ENCODE data around the gene EXD2. TPM values are rescaled to one million over a fixed set of nuclear protein-coding genes. Genes with fewer than 3 reads are reported as not detected.
"Not testable (repeated sequence)": the region's sequence is repeated elsewhere in the genome, so short reads cannot be mapped to it uniquely, and the experiment has no call there.

The EXD2 gene
- total RNA-seq, 2 donors from 2014 or later, result 7.1 to 13.5 TPM

GRCh38 chr14:69261761-69262331, 70.5 kb downstream of the EXD2 start:
- DNase-seq (ENCODE audit: low spot score in 2 of 2) (no peak), ATAC-seq (no peak)
- Mint-ChIP-seq H3K9me3 (no peaks in the 10 kb centered on the region), H3K27ac (no peak overlapping the region), H3K36me3 (no peaks in the 10 kb centered on the region)

GRCh38 chr14:69262516-69262915, 71.2 kb downstream of the EXD2 start:
- Mint-ChIP-seq H3K9me3 (no peaks in the 10 kb centered on the region), H3K27ac (no peak overlapping the region), H3K36me3 (no peaks in the 10 kb centered on the region)
- ATAC-seq (no peak), DNase-seq (ENCODE audit: low spot score in 2 of 2) (no peak)

- Mint-ChIP-seq H3K36me3 (no peaks in the 10 kb centered on the region), H3K27ac (no peak overlapping the region), H3K9me3 (no peaks in the 10 kb centered on the region)
- DNase-seq (ENCODE audit: low spot score in 2 of 2), result no peak
- ATAC-seq, result no peak
Observed at GRCh38 chr14:69263364-69263763, 72.1 kb downstream of the EXD2 start.

GRCh38 chr14:69263771-69264170, 72.5 kb downstream of the EXD2 start:
- no peak for DNase-seq (ENCODE audit: low spot score in 2 of 2)
- no peaks in the 10 kb centered on the region for H3K9me3 Mint-ChIP-seq
- ATAC-seq, result no peak

GRCh38 chr14:69266572-69267345, 75.5 kb downstream of the EXD2 start:
- no peak for DNase-seq (ENCODE audit: low spot score in 2 of 2)
- no peak for ATAC-seq
- Mint-ChIP-seq H3K9me3 (no peaks in the 10 kb centered on the region), H3K36me3 (no peaks in the 10 kb centered on the region), H3K27ac (no peak overlapping the region)

More at GRCh38 chr14:69263771-69264170, 72.5 kb downstream of the EXD2 start:
- Mint-ChIP-seq H3K36me3 (no peaks in the 10 kb centered on the region), H3K27ac (no peak overlapping the region)

GRCh38 chr14:69267492-69267891, 76.2 kb downstream of the EXD2 start:
- DNase-seq (ENCODE audit: low spot score in 2 of 2) (no peak), ATAC-seq (no peak)
- Mint-ChIP-seq H3K27ac (no peak overlapping the region), H3K36me3 (no peaks in the 10 kb centered on the region), H3K9me3 (no peaks in the 10 kb centered on the region)

- DNase-seq (ENCODE audit: low spot score in 2 of 2), result no peak
- Mint-ChIP-seq H3K9me3 (no peaks in the 10 kb centered on the region), H3K36me3 (no peaks in the 10 kb centered on the region), H3K27ac (no peak overlapping the region)
- ATAC-seq, result no peak
Observed at GRCh38 chr14:69268223-69268622, 76.9 kb downstream of the EXD2 start.

GRCh38 chr14:69268763-69269162, 77.5 kb downstream of the EXD2 start:
- no peaks in the 10 kb centered on the region for H3K36me3 Mint-ChIP-seq
- ATAC-seq, result no peak
- no peak for DNase-seq (ENCODE audit: low spot score in 2 of 2)
- H3K9me3 Mint-ChIP-seq, result no peaks in the 10 kb centered on the region
- H3K27ac Mint-ChIP-seq, result no peak overlapping the region

- H3K9me3 Mint-ChIP-seq, result no peaks in the 10 kb centered on the region
- no peak overlapping the region for H3K27ac Mint-ChIP-seq
- ATAC-seq, result no peak
- H3K36me3 Mint-ChIP-seq, result no peaks in the 10 kb centered on the region
- DNase-seq (ENCODE audit: low spot score in 2 of 2), result no peak
Observed at GRCh38 chr14:69269381-69269780, 78.1 kb downstream of the EXD2 start.

GRCh38 chr14:69270097-69270496, 78.8 kb downstream of the EXD2 start:
- Mint-ChIP-seq H3K27ac (no peak overlapping the region), H3K36me3 (no peaks in the 10 kb centered on the region), H3K9me3 (no peaks in the 10 kb centered on the region)
- DNase-seq (ENCODE audit: low spot score in 2 of 2) (no peak), ATAC-seq (no peak)

- DNase-seq (ENCODE audit: low spot score in 2 of 2) (no peak), ATAC-seq (no peak)
- peak overlapping the region in 1 of 2 donors; percentile 19 for H3K27ac Mint-ChIP-seq
- H3K9me3 Mint-ChIP-seq, result peaks cover 0 to 5% of the 10 kb centered on the region in 2 donors
- H3K36me3 Mint-ChIP-seq, result no peaks in the 10 kb centered on the region
Observed at GRCh38 chr14:69270795-69271708, 79.8 kb downstream of the EXD2 start.

- H3K36me3 Mint-ChIP-seq, result no peaks in the 10 kb centered on the region
- DNase-seq (ENCODE audit: low spot score in 2 of 2) (no peak), ATAC-seq (no peak)
- no peak overlapping the region for H3K27ac Mint-ChIP-seq
- peaks cover 0 to 5% of the 10 kb centered on the region in 2 donors for H3K9me3 Mint-ChIP-seq
Observed at GRCh38 chr14:69274321-69274720, 83.0 kb downstream of the EXD2 start.

GRCh38 chr14:69275331-69275730, 84.0 kb downstream of the EXD2 start:
- ATAC-seq (no peak), DNase-seq (ENCODE audit: low spot score in 2 of 2) (no peak)
- H3K27ac Mint-ChIP-seq, result no peak overlapping the region
- H3K9me3 Mint-ChIP-seq, result peaks cover 0 to 5% of the 10 kb centered on the region in 2 donors
- H3K36me3 Mint-ChIP-seq, result no peaks in the 10 kb centered on the region

- DNase-seq (ENCODE audit: low spot score in 2 of 2); H3K9me3 Mint-ChIP-seq; ATAC-seq; H3K27ac Mint-ChIP-seq; H3K36me3 Mint-ChIP-seq: not testable (repeated sequence)
Observed at GRCh38 chr14:69277356-69277755, 86.1 kb downstream of the EXD2 start.

GRCh38 chr14:69280746-69281291, 89.5 kb downstream of the EXD2 start:
- ATAC-seq (no peak), DNase-seq (ENCODE audit: low spot score in 2 of 2) (no peak)
- Mint-ChIP-seq H3K9me3 (peaks cover 0 to 2% of the 10 kb centered on the region in 2 donors), H3K36me3 (no peaks in the 10 kb centered on the region), H3K27ac (no peak overlapping the region)

- DNase-seq (ENCODE audit: low spot score in 2 of 2) (no peak), ATAC-seq (no peak)
- H3K9me3 Mint-ChIP-seq, result no peaks in the 10 kb centered on the region
- no peak overlapping the region for H3K27ac Mint-ChIP-seq
- H3K36me3 Mint-ChIP-seq, result no peaks in the 10 kb centered on the region
Observed at GRCh38 chr14:69281450-69282169, 90.3 kb downstream of the EXD2 start.

Measured in activated naive CD4-positive, alpha-beta T cell treated with anti-CD3 and anti-CD28 coated beads, Interleukin-2, amount 50 U/mL, for 72 hours (primary cell).